Measurements from ENCODE around the gene TRMT6. TPM values are rescaled to one million over a fixed set of nuclear protein-coding genes. Genes with fewer than 3 reads are reported as not detected.

TRMT6 gene
- total RNA-seq, 2 donors from 2014 or later, result 11.6 to 13.1 TPM

GRCh38 chr20:5910186-5910585, 40.1 kb downstream of the TRMT6 start:
- H3K27me3 ChIP-seq, result no peaks in the 10 kb centered on the region
- no peak for TF ChIP-seq CTCF (IDR thresholded peaks at IDR 0.05)

GRCh38 chr20:5908981-5909380, 41.4 kb downstream of the TRMT6 start:
- TF ChIP-seq CTCF (IDR thresholded peaks at IDR 0.05), result no peak
- Histone ChIP-seq H3K27ac (no peak overlapping the region), H3K4me3 (no peak overlapping the region), H3K36me3 (no peaks in the 10 kb centered on the region), H3K9me3 (no peaks in the 10 kb centered on the region), H3K4me1 (peaks cover 0 to 5% of the 10 kb centered on the region in 2 donors), H3K27me3 (no peaks in the 10 kb centered on the region)
- no peak for DNase-seq (ENCODE audit: low spot score)

More at GRCh38 chr20:5910186-5910585, 40.1 kb downstream of the TRMT6 start:
- Histone ChIP-seq H3K36me3 (no peaks in the 10 kb centered on the region), H3K9me3 (no peaks in the 10 kb centered on the region), H3K4me1 (peaks cover 0 to 5% of the 10 kb centered on the region in 2 donors), H3K27ac (peak overlapping the region in 1 of 2 donors; percentile 88), H3K4me3 (no peak overlapping the region)
- no peak for DNase-seq (ENCODE audit: low spot score)

GRCh38 chr20:5900908-5901307, 49.4 kb downstream of the TRMT6 start:
- no peak for TF ChIP-seq CTCF (IDR thresholded peaks at IDR 0.05)
- DNase-seq (ENCODE audit: low spot score), result no peak
- Histone ChIP-seq H3K36me3 (no peaks in the 10 kb centered on the region), H3K27me3 (no peaks in the 10 kb centered on the region), H3K4me1 (no peaks in the 10 kb centered on the region), H3K27ac (no peak overlapping the region), H3K4me3 (no peak overlapping the region), H3K9me3 (no peaks in the 10 kb centered on the region)

DNA sequence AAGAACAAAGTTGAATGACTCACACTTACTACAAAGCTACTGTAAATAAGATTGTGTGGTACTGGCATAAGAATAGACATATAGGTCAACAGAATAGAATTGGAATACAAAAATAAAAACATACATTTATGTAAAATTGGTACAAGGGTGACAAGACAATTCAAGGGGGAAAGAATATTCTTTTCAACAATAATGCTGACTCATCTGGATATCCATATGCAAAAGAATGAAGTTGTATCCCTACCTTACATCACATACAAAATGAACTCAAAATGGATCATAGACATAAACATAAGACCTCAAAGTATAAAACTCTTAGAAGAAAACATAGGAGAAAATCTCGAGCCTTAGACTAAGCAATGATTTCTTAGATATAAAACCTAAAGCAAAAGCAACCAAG, 50.9 kb downstream of the TRMT6 start:
- no peak for TF ChIP-seq CTCF (IDR thresholded peaks at IDR 0.05)
- Histone ChIP-seq H3K27ac (no peak overlapping the region), H3K27me3 (no peaks in the 10 kb centered on the region), H3K36me3 (no peaks in the 10 kb centered on the region), H3K4me1 (no peaks in the 10 kb centered on the region), H3K4me3 (no peak overlapping the region), H3K9me3 (no peaks in the 10 kb centered on the region)
- DNase-seq (ENCODE audit: low spot score), result no peak

DNA sequence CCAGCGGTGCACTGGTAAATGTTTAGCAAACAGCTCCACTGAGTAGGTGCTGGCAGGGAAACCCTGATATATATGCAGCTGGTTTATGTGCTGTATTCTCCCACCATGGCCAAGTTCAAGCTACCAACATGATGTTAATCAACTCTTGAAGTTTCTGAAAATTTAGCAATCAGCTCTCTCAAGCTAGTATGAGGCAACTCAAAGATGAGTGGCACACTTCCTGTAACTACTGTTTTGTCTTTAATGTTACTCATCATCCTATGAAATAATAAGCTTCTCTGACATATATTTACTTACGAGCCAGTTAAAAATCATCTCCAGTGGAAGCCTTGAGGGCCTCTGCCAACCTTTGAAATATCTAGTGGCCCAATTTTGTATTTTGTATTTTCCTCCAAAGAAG, 54.7 kb downstream of the TRMT6 start:
- no peak for DNase-seq (ENCODE audit: low spot score)
- Histone ChIP-seq H3K36me3 (no peaks in the 10 kb centered on the region), H3K4me3 (no peak overlapping the region), H3K9me3 (no peaks in the 10 kb centered on the region), H3K27ac (no peak overlapping the region), H3K27me3 (no peaks in the 10 kb centered on the region), H3K4me1 (no peaks in the 10 kb centered on the region)
- no peak for TF ChIP-seq CTCF (IDR thresholded peaks at IDR 0.05)

GRCh38 chr20:5893621-5894020, 56.7 kb downstream of the TRMT6 start:
- Histone ChIP-seq H3K4me3 (no peak overlapping the region), H3K9me3 (no peaks in the 10 kb centered on the region), H3K4me1 (no peaks in the 10 kb centered on the region), H3K27me3 (no peaks in the 10 kb centered on the region), H3K36me3 (no peaks in the 10 kb centered on the region), H3K27ac (peak overlapping the region in 1 of 2 donors; percentile 97)
- no peak for TF ChIP-seq CTCF (IDR thresholded peaks at IDR 0.05)
- no peak for DNase-seq (ENCODE audit: low spot score)

Data from right atrium auricular region (tissue), 2 donors.